Measurements from ENCODE around the gene GOLGA6L7.
A peak's percentile ranks its signal among the peaks of the same experiment; 100 is the strongest.
"Not testable (repeated sequence)": the region's sequence is repeated elsewhere in the genome, so short reads cannot be mapped to it uniquely, and the experiment has no call there.

DNA sequence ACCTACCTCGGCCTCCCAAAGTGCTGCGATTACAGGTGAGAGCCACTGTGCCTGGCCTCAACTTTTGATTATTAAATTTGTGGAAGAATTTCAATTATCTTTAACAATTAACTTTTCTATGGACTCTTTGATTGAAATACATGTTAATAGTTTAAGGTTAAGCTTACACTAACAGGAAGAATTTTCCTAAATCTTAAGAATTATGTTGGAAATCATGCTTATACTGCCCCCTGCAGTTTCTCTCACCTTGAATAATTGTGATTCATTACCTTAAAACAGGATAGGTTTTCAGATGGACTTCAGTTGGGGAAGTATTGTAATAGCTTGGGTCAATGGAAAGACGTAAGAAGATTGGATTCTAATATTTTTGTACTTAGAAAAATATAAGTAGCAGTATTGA, 54.2 kb downstream of the GOLGA6L7 start:
- TF ChIP-seq, protein P1, sequence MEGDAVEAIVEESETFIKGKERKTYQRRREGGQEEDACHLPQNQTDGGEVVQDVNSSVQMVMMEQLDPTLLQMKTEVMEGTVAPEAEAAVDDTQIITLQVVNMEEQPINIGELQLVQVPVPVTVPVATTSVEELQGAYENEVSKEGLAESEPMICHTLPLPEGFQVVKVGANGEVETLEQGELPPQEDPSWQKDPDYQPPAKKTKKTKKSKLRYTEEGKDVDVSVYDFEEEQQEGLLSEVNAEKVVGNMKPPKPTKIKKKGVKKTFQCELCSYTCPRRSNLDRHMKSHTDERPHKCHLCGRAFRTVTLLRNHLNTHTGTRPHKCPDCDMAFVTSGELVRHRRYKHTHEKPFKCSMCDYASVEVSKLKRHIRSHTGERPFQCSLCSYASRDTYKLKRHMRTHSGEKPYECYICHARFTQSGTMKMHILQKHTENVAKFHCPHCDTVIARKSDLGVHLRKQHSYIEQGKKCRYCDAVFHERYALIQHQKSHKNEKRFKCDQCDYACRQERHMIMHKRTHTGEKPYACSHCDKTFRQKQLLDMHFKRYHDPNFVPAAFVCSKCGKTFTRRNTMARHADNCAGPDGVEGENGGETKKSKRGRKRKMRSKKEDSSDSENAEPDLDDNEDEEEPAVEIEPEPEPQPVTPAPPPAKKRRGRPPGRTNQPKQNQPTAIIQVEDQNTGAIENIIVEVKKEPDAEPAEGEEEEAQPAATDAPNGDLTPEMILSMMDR (IDR thresholded peaks at IDR 0.05): peak in 1 of 3 experiments; percentile 18
- TF ChIP-seq POLR2A (IDR thresholded peaks at IDR 0.05): not testable (repeated sequence)

All from testis (tissue), 2 donors.